GM18520 (cell line): ENCODE data around the gene RYR3.

Source experiments
- ATAC-seq: cut with Tn5 transposase; IDR thresholded peaks from one replicate; pipeline ENCODE4 v1.9.1; 2021; ENCODE audit not compliant: unreplicated experiment

The RYR3 gene

GRCh38 chr15:33742306-33742705, 431.5 kb downstream of the RYR3 start:
- no peak for ATAC-seq

- ATAC-seq, result no peak
These were observed 432.0 kb downstream of the RYR3 start for GRCh38 chr15:33742800-33743199.

DNA sequence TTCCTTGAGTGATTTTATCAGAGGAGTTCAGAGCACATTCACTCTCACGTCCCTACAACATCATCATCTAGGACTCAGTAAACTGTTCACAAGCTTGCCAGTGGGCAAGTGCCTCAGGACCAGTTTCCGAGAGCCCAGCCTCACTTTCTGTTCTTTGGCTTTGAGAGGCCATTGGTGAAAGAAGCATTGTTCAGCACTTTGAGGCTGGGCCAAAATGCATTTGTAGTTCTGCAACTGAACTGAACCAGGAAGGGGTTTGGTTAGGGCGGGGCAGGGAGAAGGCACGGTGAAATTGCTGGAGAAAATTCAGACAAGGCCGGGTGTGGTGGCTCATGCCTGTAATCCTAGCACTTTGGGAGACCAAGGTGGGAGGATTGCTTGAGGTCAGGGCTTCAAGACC, 435.4 kb downstream of the RYR3 start:
- ATAC-seq, result no peak

DNA sequence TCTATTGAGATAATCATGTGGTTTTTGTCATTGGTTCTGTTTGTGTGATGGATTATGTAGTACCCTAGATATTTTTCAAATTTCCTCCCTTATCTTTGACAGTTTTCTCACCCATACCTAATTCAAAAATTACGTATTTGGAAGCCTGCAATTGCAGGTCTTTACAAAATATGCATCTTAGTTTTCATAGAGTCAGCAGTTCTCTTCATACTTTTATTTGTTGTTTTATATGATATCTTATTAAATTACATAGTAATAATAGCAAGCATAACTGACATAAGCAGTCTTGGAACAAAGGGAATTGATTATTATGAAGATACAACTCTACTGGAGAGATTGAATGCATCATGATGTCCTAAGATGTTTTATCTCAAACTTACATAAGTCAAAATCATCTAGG, 442.2 kb downstream of the RYR3 start:
- no peak for ATAC-seq

DNA sequence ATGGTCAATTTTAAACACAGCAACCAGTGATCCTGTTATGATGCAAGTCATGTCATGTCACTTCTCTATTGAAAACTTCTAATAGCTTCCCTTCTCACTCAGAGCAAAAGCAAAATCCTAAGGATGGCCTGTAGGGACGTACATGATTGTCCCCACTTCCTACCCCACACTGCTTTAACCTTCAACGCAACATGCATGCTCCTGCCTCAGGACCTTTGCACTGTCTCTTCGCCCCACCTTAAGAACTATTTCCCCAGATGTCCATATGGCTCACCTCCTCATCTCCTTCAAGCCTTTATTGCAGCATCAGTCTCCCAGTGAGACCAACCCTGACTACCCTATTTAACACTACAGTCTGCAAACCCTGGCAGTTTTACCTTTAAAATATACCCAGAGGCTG, 443.5 kb downstream of the RYR3 start:
- no peak for ATAC-seq

DNA sequence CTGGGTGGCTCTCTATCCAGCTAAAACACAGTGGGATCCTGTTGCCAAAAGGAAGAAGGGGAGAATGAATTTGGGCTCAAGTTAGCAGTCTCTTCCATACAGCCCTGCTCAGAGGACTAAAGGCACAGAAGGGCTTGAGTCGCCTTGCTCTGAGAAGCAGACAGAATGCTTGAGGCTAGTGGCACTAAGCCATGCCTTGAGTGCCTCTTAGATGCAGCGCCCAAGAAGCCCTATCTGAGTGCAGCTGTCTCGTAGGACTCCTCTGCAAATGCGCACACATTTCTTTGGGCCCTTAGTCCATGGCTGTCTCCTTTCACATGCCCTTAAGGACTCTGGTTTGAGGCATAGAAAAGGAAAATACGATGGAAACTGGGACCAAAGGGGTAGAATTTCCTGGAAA, 446.2 kb downstream of the RYR3 start:
- no peak for ATAC-seq

DNA sequence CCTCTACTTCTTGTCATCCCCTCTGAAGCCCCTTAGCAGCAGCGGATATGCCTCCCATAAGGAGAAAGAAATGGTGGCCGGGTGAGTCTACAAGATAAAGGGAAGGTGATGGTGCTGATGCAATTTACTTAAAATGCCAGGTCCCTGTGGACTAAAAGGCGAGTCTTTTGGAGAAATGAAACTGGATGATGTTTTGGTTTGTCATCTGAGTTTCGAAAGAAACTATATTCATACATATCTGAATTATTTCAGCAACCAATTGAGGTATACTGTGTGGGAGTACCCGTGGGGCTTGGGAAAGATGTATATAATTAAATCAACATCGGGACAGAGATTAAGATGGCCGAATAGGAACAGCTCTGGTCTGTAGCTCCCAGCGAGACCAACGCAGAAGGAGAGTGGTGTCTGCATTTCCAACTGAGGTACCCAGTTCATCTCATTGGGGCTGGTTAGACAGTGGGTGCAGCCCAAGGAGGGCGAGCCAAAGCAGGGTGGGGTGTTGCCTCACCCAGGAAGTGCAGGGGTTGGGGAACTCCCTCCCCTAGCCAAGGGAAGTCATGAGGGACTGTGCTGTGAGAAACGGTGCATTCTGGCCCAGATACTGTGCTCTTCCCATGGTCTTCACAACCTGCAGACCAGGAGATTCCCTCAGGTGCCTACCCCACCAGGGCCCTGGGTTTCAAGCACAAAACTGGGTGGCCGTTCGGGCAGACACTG, 446.9 kb downstream of the RYR3 start:
- ATAC-seq, result no peak

GRCh38 chr15:33766389-33766788, 455.6 kb downstream of the RYR3 start:
- ATAC-seq, result no peak

GRCh38 chr15:33768670-33769190, 458.0 kb downstream of the RYR3 start:
- ATAC-seq, result no peak

DNA sequence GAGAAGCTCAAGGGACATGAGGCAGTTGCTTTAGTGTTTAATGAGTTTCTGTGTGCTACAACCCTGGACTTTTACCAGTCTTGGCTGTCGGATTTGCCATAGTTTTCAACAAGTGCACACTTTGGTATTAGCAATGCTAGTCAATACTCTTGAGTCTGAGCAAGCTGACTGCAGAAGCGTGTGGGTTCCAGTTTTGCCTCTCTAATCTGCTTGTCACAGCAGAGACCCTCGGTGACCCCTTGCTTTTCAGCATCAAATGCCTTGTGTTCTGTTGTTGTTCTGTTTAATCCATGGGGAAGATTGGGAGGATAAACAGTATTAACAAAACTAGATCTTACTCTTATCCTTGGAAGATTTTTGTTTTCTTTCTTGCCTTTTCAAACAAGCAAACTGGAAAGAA, 463.2 kb downstream of the RYR3 start:
- no peak for ATAC-seq

GRCh38 chr15:33778852-33779251, 468.1 kb downstream of the RYR3 start:
- ATAC-seq, result no peak

DNA sequence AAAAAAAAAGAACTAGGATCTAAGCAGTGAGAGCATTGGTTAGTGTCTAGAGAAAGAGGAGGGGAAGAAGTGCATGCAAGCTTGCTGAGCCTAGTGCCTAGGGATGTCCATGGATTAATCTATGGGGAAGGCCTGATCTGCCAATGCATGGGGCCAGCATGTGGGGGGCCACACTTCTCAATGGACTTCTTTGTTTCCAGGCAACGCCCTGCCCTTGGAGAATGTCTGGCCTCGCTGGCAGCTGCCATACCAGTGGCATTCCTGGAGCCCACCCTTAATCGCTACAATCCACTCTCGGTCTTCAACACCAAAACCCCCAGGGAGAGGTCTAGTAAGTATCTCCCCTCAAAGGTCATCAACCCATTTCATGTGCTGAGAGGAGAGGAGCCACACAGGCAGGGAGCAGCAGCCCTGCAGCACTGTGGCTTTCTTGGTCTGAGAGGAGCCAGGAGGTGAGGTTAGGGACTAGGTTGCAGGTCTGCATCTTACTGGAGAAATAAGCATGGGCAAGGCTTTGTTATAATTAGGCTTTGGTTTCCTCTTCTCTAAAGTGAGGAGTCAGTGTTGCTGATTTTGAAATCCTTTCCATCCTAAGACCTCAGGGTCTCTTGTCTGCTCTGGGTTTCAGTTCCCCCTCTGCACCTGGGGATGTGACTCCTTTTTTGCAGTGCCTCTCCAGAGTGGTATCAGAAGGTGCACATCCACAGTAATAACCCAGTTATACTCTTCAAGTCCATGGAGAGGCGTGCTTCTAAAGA, 469.4 kb downstream of the RYR3 start:
- ATAC-seq, result no peak

- no peak for ATAC-seq
These were observed 472.2 kb downstream of the RYR3 start for GRCh38 chr15:33782966-33783365.

- no peak for ATAC-seq
These were observed 474.6 kb downstream of the RYR3 start for GRCh38 chr15:33785366-33785765.

- no peak for ATAC-seq
These were observed 478.3 kb downstream of the RYR3 start for GRCh38 chr15:33788906-33789540.

- no peak for ATAC-seq
These were observed 483.7 kb downstream of the RYR3 start for GRCh38 chr15:33794453-33794852.

GRCh38 chr15:33795070-33795469, 484.3 kb downstream of the RYR3 start:
- ATAC-seq, result no peak

DNA sequence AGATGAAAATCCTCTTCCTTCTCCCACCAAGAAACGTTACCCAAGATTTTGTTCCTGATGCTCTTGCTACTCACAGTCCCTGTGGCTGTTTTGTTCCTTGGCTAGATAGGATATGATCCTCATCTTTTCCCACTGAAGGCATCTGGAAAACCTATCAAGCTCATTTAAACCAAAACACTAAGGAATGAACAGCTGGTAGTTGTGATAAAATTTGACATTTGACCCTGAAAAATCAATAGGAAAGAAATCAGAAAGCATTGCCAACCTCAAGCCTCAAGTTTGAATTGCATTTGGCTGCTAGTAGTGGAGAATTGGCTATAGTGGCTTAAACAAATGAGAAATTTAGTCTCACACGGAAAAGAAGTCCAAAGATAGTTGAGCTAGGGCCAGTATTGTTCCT, 486.9 kb downstream of the RYR3 start:
- ATAC-seq, result no peak

GRCh38 chr15:33801954-33802353, 491.2 kb downstream of the RYR3 start:
- ATAC-seq, result no peak

- no peak for ATAC-seq
These were observed 496.9 kb downstream of the RYR3 start for GRCh38 chr15:33807665-33808064.

DNA sequence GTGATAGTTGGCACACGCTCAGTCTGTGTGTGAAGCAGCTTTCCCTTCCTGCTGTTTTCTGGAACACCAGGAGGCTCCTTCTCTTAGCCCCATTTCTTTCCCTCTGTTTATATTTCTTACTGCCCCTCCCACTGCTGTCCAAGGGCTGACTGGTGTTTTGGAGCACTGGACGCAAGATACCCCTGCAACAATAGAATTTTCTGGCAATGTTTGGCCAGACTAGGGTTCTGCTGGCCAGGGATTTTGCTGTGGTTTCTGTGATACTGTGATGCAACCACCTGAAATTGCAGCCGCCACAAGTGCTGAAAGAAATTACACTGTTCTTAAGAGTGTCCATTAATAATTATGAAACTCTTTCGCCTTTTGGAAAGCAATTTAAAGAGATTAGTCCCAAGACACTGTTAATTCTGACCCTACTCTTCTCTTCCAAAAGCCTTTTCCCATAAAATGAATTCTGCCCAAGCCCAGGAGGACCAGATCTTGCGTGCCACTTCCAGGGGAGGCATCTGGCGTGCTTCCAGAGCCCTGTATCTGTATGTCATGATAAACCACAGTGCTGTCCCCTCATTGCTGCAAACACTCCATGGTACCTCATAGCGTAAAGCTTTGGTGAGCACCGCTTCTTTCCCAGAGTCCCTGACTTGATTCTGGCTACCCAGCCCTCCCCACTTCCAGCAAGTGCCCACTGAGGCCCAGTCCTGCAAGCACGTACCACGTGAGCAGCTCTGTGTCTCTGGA, 498.1 kb downstream of the RYR3 start:
- no peak for ATAC-seq
